Measurements from ENCODE around the gene TMEM178B. TPM values are rescaled to one million over a fixed set of nuclear protein-coding genes. Genes with fewer than 3 reads are reported as not detected.

The TMEM178B gene
- total and polyA plus RNA-seq, 9 of the 15 experiments (the other 6 are each of a cell fraction or from before 2014, with no cell fraction given), result under 0.01 to 0.03 (median 0.01) TPM; not detected in 5

GRCh38 chr7:141119187-141119586 lies 45.3 kb downstream of the TMEM178B start:
- intact Hi-C loops (cut with micrococcal nuclease), result no loop called here
- H4K20me1 ChIP-seq (replicated peaks; ENCODE audit: control insufficient read depth, insufficient read depth, low read length), result no peaks in the 10 kb centered on the region
- H3K4me3 ChIP-seq, result no peak overlapping the region
- H3K4me2 ChIP-seq (ENCODE audit: insufficient read depth, low read length), result no peak overlapping the region
- peak; percentile 23; the same call in 2 of the 3 replicates for ATAC-seq
- WGBS (ENCODE audit: insufficient coverage, low coverage, missing lambda C conversion rate), result 7% methylated on average over 4 of the region's 4 CpGs
- no peaks in the 10 kb centered on the region; a peak in 1 of 5 replicates for H3K27me3 ChIP-seq (ENCODE audit: control insufficient read depth in 2 of 2, insufficient read depth in 2 of 2, low read length in 2 of 2)
- no peaks in the 10 kb centered on the region for H3K36me3 ChIP-seq (ENCODE audit: control insufficient read depth, insufficient read depth, low read length)
- in situ Hi-C loops (cut with MboI), result no loop called here
- DNase-seq (ENCODE audit: extremely low read depth in 1 of 4, low spot score in 3 of 4), result no peak
- no peak overlapping the region for H2AFZ ChIP-seq (ENCODE audit: low read depth, low read length)
- no TSS peak for BruUV-seq (replicated peaks)
- no peak for TF ChIP-seq THAP12 (CRISPR knock-in tag; IDR thresholded peaks at IDR 0.05)
- no peak for TF ChIP-seq MED1 (CRISPR knock-in tag; IDR thresholded peaks at IDR 0.05; ENCODE audit: borderline replicate concordance)
- no peak for TF ChIP-seq USF2 (CRISPR knock-in tag; IDR thresholded peaks at IDR 0.05)
- no peak for TF ChIP-seq SRSF7 (optimal IDR thresholded peaks at IDR 0.05; ENCODE audit: low read depth, low read length)
- TF ChIP-seq MGA (IDR thresholded peaks at IDR 0.05), result no peak
- no peak for TF ChIP-seq HNRNPK (IDR thresholded peaks at IDR 0.05; ENCODE audit: low read depth, low read length, poor library complexity, severe bottlenecking)
- no peak for TF ChIP-seq CGGBP1 (CRISPR knock-in tag; IDR thresholded peaks at IDR 0.05)
- no peaks in the 10 kb centered on the region for H3K4me1 ChIP-seq (replicated peaks in 1 of 2; ENCODE audit: control insufficient read depth in 2 of 2, insufficient read depth in 2 of 2, low read length in 2 of 2)
- no peaks in the 10 kb centered on the region for H3K9me3 ChIP-seq (replicated peaks; ENCODE audit: control insufficient read depth, insufficient read depth, low read depth, low read length)
- POLR2A ChIA-PET, result no interaction called here
- H3K9me1 ChIP-seq (ENCODE audit: control insufficient read depth, insufficient read depth, low read length), result no peaks in the 10 kb centered on the region
- no peaks in the 10 kb centered on the region for H3K79me2 ChIP-seq (ENCODE audit: control insufficient read depth, insufficient read depth, low read length)
- CTCF ChIA-PET (ENCODE audit: low intra/inter-chr PET ratio), result no interaction called here
- no peak for FAIRE-seq
- no peak overlapping the region for H3K27ac ChIP-seq (ENCODE audit: extremely low read depth, low read depth, low read length)
- no peak overlapping the region for H3K9ac ChIP-seq (ENCODE audit: insufficient read depth in 1 of 2, low read depth in 2 of 2, low read length in 2 of 2)
